Brain microvascular endothelial cell (primary cell): ENCODE results near the gene LPIN3.

Experiments
- DNase-seq: peaks from one replicate; pipeline ENCODE4 v3.0.0-alpha.2; 2020
- H3K27ac ChIP-seq: fragments of 250-450 bp; sonication (Bioruptor Pico); 2 replicates; pipeline ENCODE4 v1.5.1; 2020; ENCODE audit warnings: mild to moderate bottlenecking, moderate library complexity
- H3K27me3 ChIP-seq: fragments of 250-450 bp; sonication (Bioruptor Pico); replicated peaks from 2 replicates; pipeline ENCODE4 v1.5.1; 2020; ENCODE audit warnings: mild to moderate bottlenecking
- H3K36me3 ChIP-seq: fragments of 250-450 bp; sonication (Bioruptor Pico); replicated peaks from 2 replicates; pipeline ENCODE4 v1.5.1; 2020; ENCODE audit warnings: mild to moderate bottlenecking
- H3K4me3 ChIP-seq: 2 replicates; pipeline ENCODE4 v1.5.1; 2011; ENCODE audit warnings: low read depth, mild to moderate bottlenecking, control low read depth, low read length, moderate library complexity
- CTCF ChIP-seq: IDR thresholded peaks from 2 replicates; pipeline ENCODE4 v1.5.1; 2011; ENCODE audit warnings: low read depth, mild to moderate bottlenecking, moderate library complexity, low read length, control low read depth, inconsistent platforms; ENCODE audit errors: missing control alignments
- in situ Hi-C: cut with HindIII; loops from 2 replicates; pipeline ENCODE4 v1.10.0; 2017; ENCODE audit warnings: low sequenced_read_pairs, low pct_ligation_motif_present

The LPIN3 gene

GRCh38 chr20:41344477-41344876, 3.9 kb downstream of the LPIN3 start:
- Histone ChIP-seq H3K36me3 (no peaks in the 10 kb centered on the region), H3K27me3 (no peaks in the 10 kb centered on the region), H3K27ac (no peak overlapping the region), H3K4me3 (no peak overlapping the region)
- in situ Hi-C loops = no loop called here
- DNase-seq = no peak
- no peak for TF ChIP-seq CTCF

- Histone ChIP-seq H3K4me3 (no peak overlapping the region), H3K36me3 (no peaks in the 10 kb centered on the region), H3K27ac (no peak overlapping the region), H3K27me3 (no peaks in the 10 kb centered on the region)
- TF ChIP-seq CTCF = no peak
- in situ Hi-C loops = no loop called here
- no peak for DNase-seq
These were observed 4.5 kb downstream of the LPIN3 start for GRCh38 chr20:41344938-41345728.

GRCh38 chr20:41345729-41346067, 5.1 kb downstream of the LPIN3 start:
- no peak for DNase-seq
- in situ Hi-C loops = no loop called here
- H3K36me3 ChIP-seq = no peaks in the 10 kb centered on the region
- no peaks in the 10 kb centered on the region for H3K27me3 ChIP-seq
- no peak overlapping the region for H3K27ac ChIP-seq
- H3K4me3 ChIP-seq = no peak overlapping the region
- no peak for TF ChIP-seq CTCF

GRCh38 chr20:41347523-41348429, 7.2 kb downstream of the LPIN3 start:
- Histone ChIP-seq H3K4me3 (no peak overlapping the region), H3K27me3 (no peaks in the 10 kb centered on the region), H3K36me3 (no peaks in the 10 kb centered on the region), H3K27ac (no peak overlapping the region)
- in situ Hi-C loops = no loop called here
- no peak for TF ChIP-seq CTCF
- no peak for DNase-seq

GRCh38 chr20:41348430-41349172, 8.0 kb downstream of the LPIN3 start:
- no peaks in the 10 kb centered on the region for H3K27me3 ChIP-seq
- in situ Hi-C loops = no loop called here
- no peak for DNase-seq
- no peak for TF ChIP-seq CTCF
- H3K36me3 ChIP-seq = no peaks in the 10 kb centered on the region
- H3K27ac ChIP-seq = no peak overlapping the region
- no peak overlapping the region for H3K4me3 ChIP-seq
